Measurements from ENCODE around the gene SLC7A6. TPM values are rescaled to one million over a fixed set of nuclear protein-coding genes. Genes with fewer than 3 reads are reported as not detected.

The SLC7A6 gene
- total RNA-seq, 1 experiment from 2014 or later: 28.5 TPM

GRCh38 chr16:68250951-68251350 is 13.4 kb upstream of the SLC7A6 start:
- ATAC-seq (no peak), DNase-seq (ENCODE audit: low read depth, low spot score) (no peak)
- Histone ChIP-seq H3K27ac (ENCODE audit: low read depth, low read length) (no peak overlapping the region), H3K9me3 (ENCODE audit: control insufficient read depth in 1 of 2, insufficient read depth in 1 of 2, low read depth in 1 of 2, low read length in 2 of 2) (no peaks in the 10 kb centered on the region), H3K27me3 (ENCODE audit: insufficient read depth, low read length) (no peaks in the 10 kb centered on the region), H3K4me1 (ENCODE audit: control insufficient read depth in 1 of 2, insufficient read depth in 2 of 2, low read length in 2 of 2) (peaks cover 5 to 10% of the 10 kb centered on the region in 2 experiments; a peak in 3 of 4 replicates), H3K36me3 (ENCODE audit: control insufficient read depth in 1 of 2, insufficient read depth in 2 of 2, low read length in 2 of 2) (peaks cover 0 to 2% of the 10 kb centered on the region in 2 experiments; a peak in 2 of 4 replicates), H4K20me1 (ENCODE audit: insufficient read depth) (no peaks in the 10 kb centered on the region), H3K9ac (ENCODE audit: low read length) (no peak overlapping the region), H3K79me2 (ENCODE audit: insufficient read depth, low read length) (peaks cover 10% of the 10 kb centered on the region; the same call in 1 of the 2 replicates), H2AFZ (ENCODE audit: low read depth, low read length, poor library complexity, severe bottlenecking) (no peak overlapping the region), H3K4me3 (replicated peaks in 1 of 2; ENCODE audit: low read depth in 1 of 2, low read length in 2 of 2) (no peak overlapping the region), H3K4me2 (ENCODE audit: low read length) (no peak overlapping the region), H3K9me2 (ENCODE audit: insufficient read depth) (no peaks in the 10 kb centered on the region)
- POLR2A ChIA-PET: interaction anchor here (1.3 kb wide), 1 partner anchor 13 kb away, joined by 3 read pairs; no protein-coding TSS in a partner anchor
- TF ChIP-seq CEBPB (IDR thresholded peaks at IDR 0.05; ENCODE audit: low read depth): no peak
- TF ChIP-seq ELF1 (IDR thresholded peaks at IDR 0.05; ENCODE audit: borderline replicate concordance, low read depth): no peak
- TF ChIP-seq POLR2AphosphoS5 (IDR thresholded peaks at IDR 0.05; ENCODE audit: low read depth, low read length): no peak
- no peak for TF ChIP-seq MAX (IDR thresholded peaks at IDR 0.05)
- TF ChIP-seq, protein P1, sequence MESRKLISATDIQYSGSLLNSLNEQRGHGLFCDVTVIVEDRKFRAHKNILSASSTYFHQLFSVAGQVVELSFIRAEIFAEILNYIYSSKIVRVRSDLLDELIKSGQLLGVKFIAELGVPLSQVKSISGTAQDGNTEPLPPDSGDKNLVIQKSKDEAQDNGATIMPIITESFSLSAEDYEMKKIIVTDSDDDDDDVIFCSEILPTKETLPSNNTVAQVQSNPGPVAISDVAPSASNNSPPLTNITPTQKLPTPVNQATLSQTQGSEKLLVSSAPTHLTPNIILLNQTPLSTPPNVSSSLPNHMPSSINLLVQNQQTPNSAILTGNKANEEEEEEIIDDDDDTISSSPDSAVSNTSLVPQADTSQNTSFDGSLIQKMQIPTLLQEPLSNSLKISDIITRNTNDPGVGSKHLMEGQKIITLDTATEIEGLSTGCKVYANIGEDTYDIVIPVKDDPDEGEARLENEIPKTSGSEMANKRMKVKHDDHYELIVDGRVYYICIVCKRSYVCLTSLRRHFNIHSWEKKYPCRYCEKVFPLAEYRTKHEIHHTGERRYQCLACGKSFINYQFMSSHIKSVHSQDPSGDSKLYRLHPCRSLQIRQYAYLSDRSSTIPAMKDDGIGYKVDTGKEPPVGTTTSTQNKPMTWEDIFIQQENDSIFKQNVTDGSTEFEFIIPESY (IDR thresholded peaks at IDR 0.05; ENCODE audit: extremely low read depth, insufficient replicate concordance, low read length): no peak
- TF ChIP-seq ZFX (IDR thresholded peaks at IDR 0.05): no peak
- TF ChIP-seq REST (IDR thresholded peaks at IDR 0.05; ENCODE audit: low read depth): no peak
- TF ChIP-seq RAD21 (IDR thresholded peaks at IDR 0.05; ENCODE audit: low read depth): no peak
- no peak for TF ChIP-seq FOSL1 (IDR thresholded peaks at IDR 0.05; ENCODE audit: low read depth)
- no peak for TF ChIP-seq POLR2A (IDR thresholded peaks at IDR 0.05; ENCODE audit: borderline replicate concordance, extremely low read depth, insufficient read depth, insufficient read length)
- TF ChIP-seq YY1 (IDR thresholded peaks at IDR 0.05; ENCODE audit: extremely low read depth, insufficient replicate concordance, low read depth, low read length): no peak
- TF ChIP-seq SRF (IDR thresholded peaks at IDR 0.05; ENCODE audit: low read depth): no peak
- BruUV-seq (replicated peaks): no TSS peak
- intact Hi-C loops (cut with micrococcal nuclease): no loop called here
- RAD21 ChIA-PET (ENCODE audit: low non-redundant PET in 1 of 2, low total read pairs in 2 of 2, uncharacterized antibody in 2 of 2, unreplicated experiment in 2 of 2): no interaction called here
- CTCF ChIA-PET: interaction anchor here (3.4 kb wide), 1 partner anchor 12 kb away, joined by 16 read pairs; the partner anchor contains the start of gene SLC7A6

All from HCT116 (cell line).